ENCODE results near the gene CTDSPL2.

GRCh38 chr15:44554934-44555723, 127.7 kb downstream of the CTDSPL2 start:
- no peak for TF ChIP-seq EZH2 (IDR thresholded peaks at IDR 0.05; ENCODE audit: insufficient read depth, poor library complexity, severe bottlenecking)
- TF ChIP-seq EZH2phosphoT487 (IDR thresholded peaks at IDR 0.05; ENCODE audit: insufficient read depth, low read depth) = no peak
